Right ventricle myocardium inferior (tissue), 1 donor: Measurements from ENCODE around the gene ARVCF. TPM values are rescaled to one million over a fixed set of nuclear protein-coding genes. Genes with fewer than 3 reads are reported as not detected.
A peak's percentile ranks its signal among the peaks of the same experiment; 100 is the strongest.

Source experiments
- ATAC-seq: fragments of 200-7000 bp; cut with Tn5 transposase; one replicate; pipeline ENCODE4 v1.9.1; 2020; ENCODE audit warnings: mild to moderate bottlenecking, moderate library complexity
- DNase-seq: peaks from one replicate; pipeline ENCODE4 v3.0.0; 2021; ENCODE audit errors: missing footprints
- intact Hi-C: fragments of 100-400 bp; cut with DNase I; formaldehyde crosslinking; loops from one replicate; pipeline ENCODE4 v1.11.0; 2022
- total RNA-seq: library from RNA; stranded (reverse); fragmentation: NEBNext Ultra II Directional; extraction: Animal tissue kit (Norgen Biotek cat#: 25700); gene quantifications from one replicate; pipeline ENCODE4 v1.2.1, GENCODE V29; 2021
- donor health status: DM: no; HTN: yes; CAD: no; lungs with severe emphysema.

ARVCF gene
- total RNA-seq, 1 donor from 2014 or later, result 30.5 TPM

GRCh38 chr22:19993926-19994325 is 22.7 kb downstream of the ARVCF start:
- intact Hi-C loops, result no loop called here
- DNase-seq (no peak), ATAC-seq (no peak)

- ATAC-seq (peak; percentile 20), DNase-seq (peak; percentile 53)
- intact Hi-C loops, result no loop called here
Observed at GRCh38 chr22:19992921-19993355, 23.7 kb downstream of the ARVCF start.

DNA sequence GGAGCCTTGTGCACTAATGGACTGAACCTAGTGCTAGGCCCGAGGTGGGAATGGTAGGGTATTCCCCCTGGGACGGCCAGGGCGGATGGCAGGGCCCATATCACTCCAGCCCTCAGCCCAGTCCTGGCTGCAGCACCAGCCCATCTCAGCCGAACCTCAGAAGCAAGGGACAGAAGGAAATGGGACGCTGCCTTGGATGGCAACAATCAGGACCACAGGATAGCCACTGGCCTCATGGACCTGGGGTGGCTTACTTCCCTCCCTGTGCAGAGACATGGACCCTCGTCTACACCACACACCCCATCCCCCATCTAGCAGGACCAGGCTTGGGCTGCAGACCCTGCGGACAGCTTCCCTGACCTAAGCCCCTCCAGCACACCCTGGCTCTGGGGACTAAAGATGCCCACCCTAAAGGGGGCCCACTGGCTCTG is 24.1 kb downstream of the ARVCF start:
- intact Hi-C loops, result no loop called here
- ATAC-seq, result peak; percentile 1
- DNase-seq, result peak; percentile 50

- DNase-seq, result peak; percentile 72
- peak; percentile 47 for ATAC-seq
- intact Hi-C loops, result no loop called here
Observed at GRCh38 chr22:19991645-19992451, 24.8 kb downstream of the ARVCF start.

DNA sequence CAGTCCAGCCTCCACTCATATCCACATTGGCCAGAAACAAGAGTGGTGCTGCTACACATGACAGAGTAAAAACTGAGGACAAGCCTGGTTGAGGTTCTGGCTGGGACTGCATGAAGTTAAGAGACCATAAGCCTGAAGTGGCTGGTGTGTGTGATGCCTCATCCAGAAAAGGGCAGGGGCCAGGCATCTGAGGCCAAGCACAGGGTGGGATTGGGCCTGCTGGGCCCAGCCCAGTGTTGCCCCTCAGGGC is 25.3 kb downstream of the ARVCF start:
- DNase-seq, result peak; percentile 40
- intact Hi-C loops, result no loop called here
- ATAC-seq, result no peak

GRCh38 chr22:19990609-19991394 is 25.8 kb downstream of the ARVCF start:
- DNase-seq (peak; percentile 61), ATAC-seq (no peak)
- intact Hi-C loops, result no loop called here

DNA sequence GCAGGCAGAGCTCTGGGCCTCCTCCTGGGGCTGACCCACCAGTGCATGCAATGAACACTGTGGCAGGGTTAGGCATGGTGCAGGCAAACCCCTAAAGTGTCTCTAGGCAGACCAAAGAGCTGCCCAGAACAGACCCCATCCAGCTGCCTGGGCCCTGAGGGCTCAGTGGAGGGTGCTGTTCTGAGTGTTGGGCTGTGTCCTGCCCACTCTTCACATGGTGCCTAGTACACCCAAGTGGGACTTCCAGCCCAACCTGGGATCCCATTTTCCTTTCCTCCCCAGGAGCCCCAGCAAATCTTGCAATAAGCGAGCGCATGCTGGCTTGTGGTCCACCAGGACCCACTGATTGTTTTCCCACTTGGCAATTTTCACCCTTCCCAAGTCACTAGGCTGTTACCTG is 26.4 kb downstream of the ARVCF start:
- ATAC-seq, result no peak
- intact Hi-C loops, result no loop called here
- peak; percentile 39 for DNase-seq

DNA sequence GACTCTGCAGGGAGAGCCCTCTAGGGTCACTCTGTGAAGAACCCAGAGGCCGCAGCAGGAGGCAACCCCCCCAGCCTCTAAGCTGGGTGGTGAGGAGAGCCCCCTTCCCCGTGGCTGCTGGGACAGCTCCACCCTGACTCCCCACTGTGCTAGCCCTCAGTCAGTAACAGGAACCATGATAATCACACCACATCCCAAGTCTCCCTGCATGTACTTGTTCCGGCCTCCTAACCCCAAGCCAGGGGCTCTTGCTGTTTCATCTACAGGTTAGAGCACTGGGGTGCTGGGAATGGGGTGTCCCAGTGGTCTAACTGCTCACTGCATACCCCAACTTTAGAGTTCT is 26.9 kb downstream of the ARVCF start:
- DNase-seq (no peak), ATAC-seq (no peak)
- intact Hi-C loops, result no loop called here

DNA sequence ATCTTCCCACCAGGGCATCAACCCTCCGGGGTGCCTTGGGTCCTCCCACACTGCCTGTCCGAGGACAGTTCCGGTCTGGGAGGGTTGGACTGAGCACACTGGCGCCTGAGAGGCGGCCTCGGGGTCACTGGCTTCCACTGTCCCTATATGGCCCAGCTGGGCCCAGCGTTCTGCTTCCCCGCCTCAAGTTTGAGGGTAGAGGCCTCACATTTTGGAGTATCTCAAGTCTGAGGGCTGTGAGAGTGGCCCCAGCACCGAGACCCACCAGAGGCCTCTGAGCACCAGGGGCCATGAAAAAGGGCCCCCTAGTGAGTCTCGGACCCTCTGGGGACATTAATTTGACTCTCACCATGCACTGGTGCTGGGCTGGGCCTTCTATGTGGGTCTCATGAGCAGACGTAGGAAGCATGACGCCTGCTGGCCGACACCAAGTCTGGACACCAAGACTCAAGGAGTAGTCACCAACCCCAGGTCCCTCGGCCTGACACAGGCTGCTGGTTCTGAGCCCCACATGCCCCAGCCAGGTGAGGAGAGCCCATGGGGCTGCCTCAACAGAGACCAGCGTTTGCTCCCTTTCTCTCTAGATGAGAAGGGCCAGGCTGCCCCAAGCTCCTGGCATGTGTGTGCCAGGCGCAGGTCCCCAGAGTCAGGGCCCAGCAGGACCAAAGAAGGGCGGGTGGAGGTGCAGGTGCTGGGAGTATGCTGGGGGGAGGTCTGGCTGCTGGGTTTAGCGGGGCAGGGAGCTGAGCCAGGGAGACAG is 27.5 kb downstream of the ARVCF start:
- peak; percentile 62 for DNase-seq
- intact Hi-C loops, result no loop called here
- no peak for ATAC-seq

GRCh38 chr22:19988331-19988808 is 28.3 kb downstream of the ARVCF start:
- intact Hi-C loops, result no loop called here
- DNase-seq, result peak; percentile 45
- no peak for ATAC-seq

DNA sequence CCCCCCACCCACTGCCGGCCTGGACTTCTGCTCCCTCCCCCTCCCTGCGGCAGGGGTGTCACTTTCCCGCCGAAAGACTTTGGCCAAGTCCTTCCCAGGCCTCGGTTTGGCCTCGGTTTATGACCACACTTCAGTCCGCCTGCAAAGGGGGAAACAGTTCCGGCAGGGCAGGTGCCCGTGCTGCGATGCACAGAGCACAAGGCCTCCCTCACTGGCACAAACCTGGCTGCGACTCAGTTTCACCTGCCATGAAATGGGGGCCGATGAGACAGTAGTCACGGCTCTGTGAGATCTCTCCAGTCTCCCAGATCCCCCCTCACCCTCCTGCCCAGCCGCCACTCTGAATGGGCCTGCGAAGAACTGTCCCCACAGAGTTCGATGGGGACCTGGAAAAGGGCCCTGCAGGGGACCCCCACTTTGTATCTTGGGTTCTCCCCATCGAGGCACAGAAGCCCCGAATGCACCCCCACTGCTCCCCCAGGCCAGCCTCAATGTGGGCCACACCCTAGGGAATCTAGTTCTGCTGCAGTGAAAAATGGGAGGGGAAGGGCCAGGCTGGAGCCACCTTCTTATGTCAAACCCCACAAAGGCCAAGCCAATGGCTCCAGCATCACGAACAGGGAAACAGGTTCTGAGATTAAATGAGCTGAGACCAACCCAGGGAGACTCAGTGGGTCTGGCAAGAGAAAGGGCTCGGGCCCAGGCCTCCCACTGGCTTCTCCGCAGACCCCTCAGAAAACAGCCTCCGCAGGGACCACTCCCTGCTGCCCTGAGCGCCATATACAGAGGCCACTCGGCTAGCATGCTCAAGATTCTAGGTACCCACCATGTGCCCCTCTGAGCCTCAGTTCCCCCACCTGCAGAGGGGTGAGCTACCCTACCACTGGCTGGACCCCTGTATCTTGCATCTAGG is 29.0 kb downstream of the ARVCF start:
- ATAC-seq (no peak), DNase-seq (peak; percentile 70)
- intact Hi-C loops, result no loop called here

GRCh38 chr22:19986410-19987341 is 29.9 kb downstream of the ARVCF start:
- peak; percentile 77 for ATAC-seq
- DNase-seq, result peak; percentile 90
- intact Hi-C loops, result no loop called here

- ATAC-seq (no peak), DNase-seq (peak; percentile 45)
- intact Hi-C loops, result no loop called here
Observed at GRCh38 chr22:19986011-19986409, 30.6 kb downstream of the ARVCF start.

DNA sequence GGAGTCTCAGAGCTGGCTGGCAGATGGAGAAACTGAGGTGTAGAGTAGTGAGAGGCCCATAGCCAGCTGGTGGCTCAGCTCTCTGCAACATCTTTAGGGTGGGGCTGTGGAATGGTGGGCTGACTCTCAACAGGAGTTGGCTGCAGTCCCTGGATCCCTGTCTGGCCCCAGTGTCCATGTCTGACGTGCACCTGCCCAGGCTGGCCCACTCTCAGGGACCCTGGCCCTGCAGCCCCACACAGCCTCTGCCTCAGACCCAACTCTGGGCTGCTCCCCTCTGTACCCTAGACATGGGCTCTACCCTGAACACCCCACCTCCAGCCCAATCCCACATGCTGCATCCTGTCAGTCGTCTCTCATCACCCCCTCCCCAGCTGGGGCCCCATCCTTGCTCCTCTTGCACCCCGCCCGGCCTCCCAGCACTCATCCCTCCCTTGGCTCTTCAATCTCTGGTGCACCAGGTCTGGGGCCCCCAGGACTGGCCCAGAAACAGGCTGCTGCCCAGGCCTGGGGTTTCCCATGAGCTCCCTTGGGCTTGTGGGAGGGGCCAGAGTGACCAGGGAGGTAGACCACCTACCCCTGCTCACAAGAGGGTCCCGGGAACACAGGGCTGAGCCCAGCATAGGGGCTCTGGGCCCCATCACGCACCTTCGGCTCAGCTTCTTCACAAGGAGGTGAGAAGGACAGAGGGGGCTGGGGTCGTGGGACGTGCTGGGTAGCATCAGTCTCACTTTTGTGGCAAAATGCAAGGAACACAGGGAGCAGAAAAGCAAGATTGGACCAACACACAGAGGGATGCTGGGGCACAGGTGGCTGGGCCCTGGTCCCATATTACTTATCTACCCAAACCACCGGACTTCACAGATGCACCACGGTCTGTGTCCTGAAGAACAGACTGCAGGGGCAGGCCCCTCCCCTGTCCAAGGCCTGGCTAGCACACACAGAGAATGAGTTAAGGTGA is 31.5 kb downstream of the ARVCF start:
- ATAC-seq (no peak), DNase-seq (peak; percentile 55)
- intact Hi-C loops, result loop anchor here (2.0 kb wide), 1 partner anchor 16 kb away; no protein-coding TSS in a partner anchor

GRCh38 chr22:19984201-19984753 is 32.3 kb downstream of the ARVCF start:
- DNase-seq (peak; percentile 71), ATAC-seq (peak; percentile 56)
- intact Hi-C loops, result loop anchor here (2.0 kb wide), 1 partner anchor 17 kb away; no protein-coding TSS in a partner anchor

DNA sequence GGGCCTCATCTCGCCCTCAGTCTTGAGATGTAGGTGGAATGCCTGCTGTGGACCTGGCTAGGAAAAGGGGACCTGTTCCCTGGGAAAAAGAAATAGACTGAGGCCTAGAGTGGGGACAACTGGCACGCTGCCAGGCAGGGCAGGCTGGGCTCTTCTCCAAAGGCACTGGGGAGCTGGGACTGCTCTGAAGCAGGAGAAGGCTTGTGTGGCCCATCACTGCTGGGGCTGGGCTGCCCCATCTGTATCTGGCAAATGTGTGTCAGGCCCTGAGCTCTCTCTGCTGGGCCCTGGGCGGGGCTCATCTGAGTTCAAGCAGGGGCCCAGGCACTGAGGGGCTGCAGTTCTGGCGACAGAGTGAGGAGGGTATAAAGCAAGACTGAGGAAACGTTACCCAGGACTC is 32.9 kb downstream of the ARVCF start:
- ATAC-seq (no peak), DNase-seq (peak; percentile 65)
- intact Hi-C loops, result loop anchor here (2.0 kb wide), 1 partner anchor 17 kb away; no protein-coding TSS in a partner anchor
